OCI-LY1 (cell line): ENCODE data around the gene SMIM33.

ENCODE experiments used
- H2AFZ ChIP-seq: fragments of 200-600 bp; sonication (generic), shearing (Covaris generic); 2 replicates; pipeline ENCODE4 v1.6.0; 2014; ENCODE audit warnings: antibody characterized with exemption, mild to moderate bottlenecking, low read length
- H3F3A ChIP-seq: fragments of 200-600 bp; sonication (generic), shearing (Covaris generic); 2 replicates; pipeline ENCODE4 v1.6.0; 2014; ENCODE audit warnings: mild to moderate bottlenecking, antibody characterized with exemption, low read length, moderate library complexity; ENCODE audit not compliant: insufficient read depth
- H3K27ac ChIP-seq: fragments of 200-600 bp; sonication (generic); 2 replicates; pipeline ENCODE4 v1.5.1; 2014; ENCODE audit warnings: low read length, mixed run types, mild to moderate bottlenecking, low read depth; ENCODE audit not compliant: poor library complexity, severe bottlenecking
- H3K27me3 ChIP-seq: fragments of 200-600 bp; sonication (generic); 2 replicates; pipeline ENCODE4 v1.6.0; 2014; ENCODE audit warnings: antibody characterized with exemption, mild to moderate bottlenecking, low read length, moderate library complexity; ENCODE audit not compliant: insufficient read depth
- H3K36me3 ChIP-seq: fragments of 200-600 bp; sonication (generic); 2 replicates; pipeline ENCODE4 v1.6.1; 2014; ENCODE audit warnings: mild to moderate bottlenecking, antibody characterized with exemption, low read length, moderate library complexity, mixed read lengths; ENCODE audit not compliant: insufficient read depth
- H3K4me1 ChIP-seq: fragments of 200-600 bp; sonication (generic); 2 replicates; pipeline ENCODE4 v1.5.1; 2014; ENCODE audit warnings: mild to moderate bottlenecking, low read length, moderate library complexity; ENCODE audit not compliant: insufficient read depth, severe bottlenecking
- H3K4me2 ChIP-seq: fragments of 200-600 bp; sonication (generic), shearing (Covaris generic); 2 replicates; pipeline ENCODE4 v1.6.1; 2014; ENCODE audit warnings: low read length
- H3K4me3 ChIP-seq: fragments of 200-600 bp; sonication (generic); 2 replicates; pipeline ENCODE4 v1.5.1; 2014; ENCODE audit warnings: low read length, low read depth, mild to moderate bottlenecking, mixed read lengths; ENCODE audit not compliant: poor library complexity, severe bottlenecking
- H3K79me2 ChIP-seq: fragments of 200-600 bp; shearing (Covaris generic); 2 replicates; pipeline ENCODE4 v1.6.1; 2016; ENCODE audit warnings: mixed run types, low read length, mixed read lengths; ENCODE audit not compliant: insufficient read depth
- H3K9ac ChIP-seq: fragments of 200-600 bp; sonication (generic), shearing (Covaris generic); 2 replicates; pipeline ENCODE4 v1.6.1; 2014; ENCODE audit warnings: mild to moderate bottlenecking, low read length, mixed read lengths
- H3K9me2 ChIP-seq: fragments of 200-600 bp; sonication (generic), shearing (Covaris generic); 2 replicates; pipeline ENCODE4 v1.6.1; 2014; ENCODE audit warnings: low read depth, mild to moderate bottlenecking, low read length, mixed read lengths
- H3K9me3 ChIP-seq: fragments of 200-600 bp; shearing (Covaris generic); 2 replicates; pipeline ENCODE4 v1.6.1; 2014; ENCODE audit warnings: low read length, mixed read lengths
- H4K20me1 ChIP-seq: fragments of 200-600 bp; sonication (generic), shearing (Covaris generic); 2 replicates; pipeline ENCODE4 v1.6.0; 2016; ENCODE audit warnings: mild to moderate bottlenecking, low read length; ENCODE audit not compliant: insufficient read depth
- CTCF ChIP-seq: fragments of 200-600 bp; sonication (generic), shearing (Covaris generic); IDR thresholded peaks from 2 replicates; pipeline ENCODE4 v1.5.1; 2017; ENCODE audit warnings: mild to moderate bottlenecking, antibody characterized with exemption, low read length, moderate library complexity, mixed read lengths
- EZH2 ChIP-seq: fragments of 200-600 bp; sonication (generic), shearing (Covaris generic); IDR thresholded peaks from 2 replicates; pipeline ENCODE4 v1.8.0; 2017; ENCODE audit warnings: borderline replicate concordance, mixed run types, mild to moderate bottlenecking, antibody characterized with exemption, low read length, moderate library complexity, mixed read lengths

The SMIM33 gene

GRCh38 chr5:139488260-139488659 is 17.5 kb downstream of the SMIM33 start:
- H3K4me2 ChIP-seq: no peak overlapping the region
- no peaks in the 10 kb centered on the region for H3K9me2 ChIP-seq
- H3K27ac ChIP-seq: no peak overlapping the region
- no peaks in the 10 kb centered on the region for H4K20me1 ChIP-seq
- no peaks in the 10 kb centered on the region for H3F3A ChIP-seq
- no peaks in the 10 kb centered on the region for H3K4me1 ChIP-seq
- no peak overlapping the region for H3K4me3 ChIP-seq
- H3K9me3 ChIP-seq: no peaks in the 10 kb centered on the region
- H3K36me3 ChIP-seq: no peaks in the 10 kb centered on the region
- no peak for TF ChIP-seq EZH2
- no peak for TF ChIP-seq CTCF
- H3K79me2 ChIP-seq: no peaks in the 10 kb centered on the region
- no peak overlapping the region for H2AFZ ChIP-seq
- H3K27me3 ChIP-seq: 0 out of 2 replicates have a peak, but pooled peaks cover 5% of the 10 kb centered on the region
- no peak overlapping the region for H3K9ac ChIP-seq

GRCh38 chr5:139492700-139493192 is 21.9 kb downstream of the SMIM33 start:
- no peaks in the 10 kb centered on the region for H3K79me2 ChIP-seq
- no peak overlapping the region for H3K27ac ChIP-seq
- H4K20me1 ChIP-seq: no peaks in the 10 kb centered on the region
- TF ChIP-seq EZH2 (no peak), CTCF (no peak)
- H2AFZ ChIP-seq: no peak overlapping the region
- no peaks in the 10 kb centered on the region for H3K36me3 ChIP-seq
- no peaks in the 10 kb centered on the region for H3K4me1 ChIP-seq
- no peaks in the 10 kb centered on the region for H3K9me3 ChIP-seq
- H3F3A ChIP-seq: no peaks in the 10 kb centered on the region
- H3K27me3 ChIP-seq: no peaks in the 10 kb centered on the region
- no peak overlapping the region for H3K4me3 ChIP-seq
- no peak overlapping the region for H3K4me2 ChIP-seq
- no peaks in the 10 kb centered on the region for H3K9me2 ChIP-seq
- H3K9ac ChIP-seq: no peak overlapping the region

GRCh38 chr5:139494256-139494655 is 23.5 kb downstream of the SMIM33 start:
- H3K27me3 ChIP-seq: no peaks in the 10 kb centered on the region
- H4K20me1 ChIP-seq: no peaks in the 10 kb centered on the region
- H3K9ac ChIP-seq: no peak overlapping the region
- H3K36me3 ChIP-seq: no peaks in the 10 kb centered on the region
- no peaks in the 10 kb centered on the region for H3K4me1 ChIP-seq
- no peaks in the 10 kb centered on the region for H3F3A ChIP-seq
- no peak overlapping the region for H3K4me2 ChIP-seq
- no peak for TF ChIP-seq CTCF
- no peak for TF ChIP-seq EZH2
- no peak overlapping the region for H3K4me3 ChIP-seq
- no peak overlapping the region for H3K27ac ChIP-seq
- H3K9me3 ChIP-seq: no peaks in the 10 kb centered on the region
- no peaks in the 10 kb centered on the region for H3K79me2 ChIP-seq
- no peak overlapping the region for H2AFZ ChIP-seq
- H3K9me2 ChIP-seq: no peaks in the 10 kb centered on the region
